Heart left ventricle (tissue), 16 donors: ENCODE data around the gene ANKRD44. TPM values are rescaled to one million over a fixed set of nuclear protein-coding genes. Genes with fewer than 3 reads are reported as not detected.

Experiments
- ATAC-seq, 4 donors: fragments of 200-7000 bp; cut with Tn5 transposase; one replicate each; pipeline ENCODE4 v1.9.1; 2020 to 2022; ENCODE audit warnings: moderate library complexity in 4 of 4, mild to moderate bottlenecking in 3 of 4, moderate number of reproducible peaks in 1 of 4
- DNase-seq, 5 donors: peaks; one replicate each; pipeline ENCODE4 v3.0.0-alpha.2; 2020
- H3K27ac ChIP-seq, 12 donors: fragments of 200-600 bp; sonication (generic) in 4 of 12; one replicate each; pipeline versions ENCODE4 v1.5.0 to v1.8.0; 2016 to 2022; ENCODE audit warnings: mild to moderate bottlenecking in 2 of 12
- H3K27me3 ChIP-seq, 9 donors: fragments of 200-600 bp; sonication (generic) in 2 of 9; one replicate each; pipeline versions ENCODE4 v1.5.1 to v1.8.0; 2016 to 2022; ENCODE audit warnings: mild to moderate bottlenecking in 3 of 9
- H3K36me3 ChIP-seq, 9 donors: fragments of 200-600 bp; sonication (generic) in 2 of 9; one replicate each; pipeline versions ENCODE4 v1.5.0 to v1.8.0; 2018 to 2022; ENCODE audit warnings: mild to moderate bottlenecking in 2 of 9
- H3K4me1 ChIP-seq, 12 donors: fragments of 200-600 bp; sonication (generic) in 4 of 12; one replicate each; pipeline versions ENCODE4 v1.5.0 to v1.8.0; 2016 to 2022; ENCODE audit warnings: mild to moderate bottlenecking in 3 of 12
- H3K4me3 ChIP-seq, 12 donors: fragments of 200-600 bp; sonication (generic) in 4 of 12; one replicate each; pipeline versions ENCODE4 v1.5.0 to v1.8.0; 2017 to 2022; ENCODE audit warnings: mild to moderate bottlenecking in 9 of 12, moderate library complexity in 4 of 12
- H3K9me3 ChIP-seq, 12 donors: fragments of 200-600 bp; sonication (generic) in 4 of 12; one replicate each; pipeline versions ENCODE4 v1.5.0 to v1.8.0; 2016 to 2022; ENCODE audit warnings: mild to moderate bottlenecking in 1 of 12
- POLR2A ChIP-seq, 2 donors: fragments of 450-650 bp; IDR thresholded peaks; one replicate each; pipeline ENCODE4 v1.6.1; 2017; ENCODE audit warnings: antibody characterized with exemption in 2 of 2, mild to moderate bottlenecking in 2 of 2, moderate library complexity in 2 of 2
- WGBS, 4 donors: extraction: QIAGEN DNeasy Blood & Tissue Kit in 2 of 4; methylation state at CpG; one replicate each; pipeline versions ENCODE4 v1.1.5 to v1.1.7; 2013 to 2018; 5-methylcytosine and 5-hydroxymethylcytosine counted together
- intact Hi-C, 10 donors: fragments of 100-400 bp; cut with DNase I; formaldehyde crosslinking; loops; one replicate each; pipeline versions ENCODE4 v1.11.1 to v1.14.2; 2022
- polyA plus RNA-seq, 2 donors: library from polyadenylated mRNA; stranded (reverse); fragments of 200-250 nt; gene quantifications; one replicate each; pipeline ENCODE4 v1.2.3, GENCODE V29; 2013
- total RNA-seq, 9 donors: library from RNA; depleted of rRNA in 2 of 9; stranded (reverse); fragments of >200 nt in 2 of 9; fragmentation: NEBNext Ultra II Directional in 3 of 9; extraction: Animal tissue kit (Norgen Biotek cat#: 25700) in 3 of 9; gene quantifications; one replicate each; pipeline versions ENCODE4 v1.1.0 to v1.2.4, GENCODE V29; 2016 to 2023
- TF ChIP-seq, protein P1 (sequence below), 12 donors: fragments of 200-600 bp; sonication (generic) in 4 of 12; IDR thresholded peaks; one replicate each; pipeline versions ENCODE4 v1.5.0 to v1.8.0; 2018 to 2022; ENCODE audit warnings: antibody characterized with exemption in 12 of 12, mild to moderate bottlenecking in 5 of 12
- donor health status: ischemic (EF 13 %, LVEDD 7.1; RV severe dilation, severe dysfunction).
- donor health status: healthy with polysubstance abuse.
- donor health status: DM: no; HTN: yes; CAD: no.
- donor health status: DM: no; HTN: no; CAD: no.
- donor health status: ischemic (EF 25% LVEDD 6.9; RV normal size, moderate dysfunction).
- donor health status: ischemic (EF 25% LVEDD 5.7; RV mildly dilated, moderate dysfunction).
- donor health status: healthy.
- donor health status: DM: yes; HTN: yes; CAD: no.
- donor health status: ischemic (EF 35%, LVEDD 5.7; RV mildly dilated, moderate dysfunction).
- donor health status: nonischemic (EF 11% LVEDD 7.7; RV severe dilation, severe dysfunction).
- donor health status: DM: yes; HTN: yes; CAD: no.
- donor health status: PGD.
- donor health status: ischemic (EF 29% LVEDD 5.4; RV normal size, mild dysfunction).
- donor health status: nonischemic (EF 23%, LVEDD 6.1; RV moderate dilation, normal function).

ANKRD44 gene
- total and polyA plus RNA-seq, 11 donors = 2.4 to 30.6 (median 8.4) TPM

- Histone ChIP-seq H3K27ac (no peak overlapping the region), H3K4me1 (peaks cover 0 to 19% (median 2%) of the 10 kb centered on the region in 12 donors), H3K9me3 (peaks cover 0 to 5% (median 0%) of the 10 kb centered on the region in 12 donors), H3K27me3 (no peaks in the 10 kb centered on the region), H3K4me3 (no peak overlapping the region), H3K36me3 (peaks cover 0 to 20% (median 7%) of the 10 kb centered on the region in 9 donors)
- intact Hi-C loops = no loop called here
- no peak for DNase-seq
- WGBS, 4 donors = 90 to 97% (median 90%) methylated on average over 1 of the region's 1 CpG
- ATAC-seq = no peak
- TF ChIP-seq POLR2A (IDR thresholded peaks at IDR 0.05) = no peak
- TF ChIP-seq, protein P1, sequence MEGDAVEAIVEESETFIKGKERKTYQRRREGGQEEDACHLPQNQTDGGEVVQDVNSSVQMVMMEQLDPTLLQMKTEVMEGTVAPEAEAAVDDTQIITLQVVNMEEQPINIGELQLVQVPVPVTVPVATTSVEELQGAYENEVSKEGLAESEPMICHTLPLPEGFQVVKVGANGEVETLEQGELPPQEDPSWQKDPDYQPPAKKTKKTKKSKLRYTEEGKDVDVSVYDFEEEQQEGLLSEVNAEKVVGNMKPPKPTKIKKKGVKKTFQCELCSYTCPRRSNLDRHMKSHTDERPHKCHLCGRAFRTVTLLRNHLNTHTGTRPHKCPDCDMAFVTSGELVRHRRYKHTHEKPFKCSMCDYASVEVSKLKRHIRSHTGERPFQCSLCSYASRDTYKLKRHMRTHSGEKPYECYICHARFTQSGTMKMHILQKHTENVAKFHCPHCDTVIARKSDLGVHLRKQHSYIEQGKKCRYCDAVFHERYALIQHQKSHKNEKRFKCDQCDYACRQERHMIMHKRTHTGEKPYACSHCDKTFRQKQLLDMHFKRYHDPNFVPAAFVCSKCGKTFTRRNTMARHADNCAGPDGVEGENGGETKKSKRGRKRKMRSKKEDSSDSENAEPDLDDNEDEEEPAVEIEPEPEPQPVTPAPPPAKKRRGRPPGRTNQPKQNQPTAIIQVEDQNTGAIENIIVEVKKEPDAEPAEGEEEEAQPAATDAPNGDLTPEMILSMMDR (IDR thresholded peaks at IDR 0.05) = no peak
Observed at GRCh38 chr2:197128126-197128525, 182.5 kb downstream of the ANKRD44 start.

DNA sequence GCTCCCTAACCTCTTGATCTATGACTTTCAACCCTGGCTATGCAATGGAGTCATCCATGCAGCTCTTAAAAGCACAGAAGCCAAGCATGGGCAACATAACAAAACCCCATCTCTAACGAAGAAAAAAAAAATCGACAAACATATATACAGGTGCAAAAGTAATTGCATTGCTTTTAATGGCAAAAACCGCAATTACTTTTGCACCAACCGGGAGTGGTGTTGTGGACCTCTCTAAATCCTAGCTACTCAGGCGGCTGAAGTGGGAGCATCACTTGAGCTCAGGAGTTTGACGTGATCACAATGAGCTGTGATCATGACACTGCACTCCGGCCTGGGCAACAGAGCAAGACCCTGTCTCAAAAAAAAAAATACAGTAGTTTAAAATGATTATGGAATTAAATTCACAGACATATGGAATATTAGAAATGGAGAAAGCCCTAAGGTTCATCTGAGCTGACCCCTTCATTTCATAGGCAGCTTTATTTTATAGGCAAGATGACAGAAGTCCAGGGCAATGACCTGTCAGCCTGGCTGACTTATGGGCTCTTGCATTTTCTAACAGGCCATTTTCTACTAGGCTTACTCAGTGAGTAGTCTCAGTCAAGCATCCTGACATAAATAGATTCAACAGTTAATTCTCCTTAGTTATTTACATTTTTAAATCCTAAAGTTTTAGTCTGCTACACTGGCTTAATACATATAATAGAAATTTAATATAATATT is 183.8 kb downstream of the ANKRD44 start:
- H3K9me3 ChIP-seq = peaks cover 0 to 5% (median 0%) of the 10 kb centered on the region in 12 donors
- peaks cover 0 to 27% (median 2%) of the 10 kb centered on the region in 12 donors for H3K4me1 ChIP-seq
- H3K27me3 ChIP-seq = no peaks in the 10 kb centered on the region
- ATAC-seq (no peak), DNase-seq (no peak)
- H3K4me3 ChIP-seq = no peak overlapping the region
- H3K27ac ChIP-seq = no peak overlapping the region
- H3K36me3 ChIP-seq = peaks cover 0 to 31% (median 8%) of the 10 kb centered on the region in 9 donors
- WGBS, 4 donors = 96 to 98% (median 96%) methylated on average over 7 of the region's 7 CpGs
- no peak for TF ChIP-seq POLR2A (IDR thresholded peaks at IDR 0.05)
- TF ChIP-seq, protein P1 (IDR thresholded peaks at IDR 0.05) = no peak
- intact Hi-C loops = no loop called here

- intact Hi-C loops = loop anchor here in 1 of 10 donors (5.0 kb wide), 1 partner anchor 62 kb away; no protein-coding TSS in a partner anchor
- 81 to 83% (median 81%) methylated on average over 7 of the region's 7 CpGs for WGBS, 4 donors
- Histone ChIP-seq H3K4me3 (no peak overlapping the region), H3K27me3 (no peaks in the 10 kb centered on the region), H3K4me1 (peaks cover 0 to 16% (median 0%) of the 10 kb centered on the region in 12 donors), H3K9me3 (peaks cover 0 to 5% (median 0%) of the 10 kb centered on the region in 12 donors), H3K27ac (peak overlapping the region in 1 of 12 donors; percentile 36), H3K36me3 (peaks cover 0 to 51% (median 8%) of the 10 kb centered on the region in 9 donors)
- TF ChIP-seq POLR2A (IDR thresholded peaks at IDR 0.05) = no peak
- TF ChIP-seq, protein P1 (IDR thresholded peaks at IDR 0.05) = no peak
- ATAC-seq (no peak), DNase-seq (no peak)
Observed at GRCh38 chr2:197124639-197125390, 185.8 kb downstream of the ANKRD44 start.

DNA sequence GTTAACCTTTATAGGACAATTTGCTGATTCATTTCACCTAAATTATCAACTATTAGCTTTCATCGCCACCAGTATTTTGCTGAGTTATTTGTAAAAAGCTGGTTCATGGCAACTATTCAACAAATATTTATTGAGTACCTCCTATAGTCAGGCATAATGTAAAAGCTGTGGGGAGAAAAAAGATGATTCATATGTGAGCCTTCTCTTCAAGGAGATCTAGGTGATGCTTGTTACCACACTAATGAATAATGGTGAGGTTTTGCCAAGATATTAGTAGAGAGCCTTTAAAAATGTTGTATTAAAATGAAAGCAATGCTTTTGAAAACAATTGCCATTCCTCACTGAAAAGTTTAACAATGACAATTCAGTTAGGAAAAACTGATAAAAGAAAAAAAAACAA is 187.8 kb downstream of the ANKRD44 start:
- H3K27ac ChIP-seq = no peak overlapping the region
- H3K4me1 ChIP-seq = peaks cover 0 to 8% (median 0%) of the 10 kb centered on the region in 12 donors
- intact Hi-C loops = loop anchor here in 1 of 10 donors (5.0 kb wide), 1 partner anchor 64 kb away; no protein-coding TSS in a partner anchor
- H3K36me3 ChIP-seq = peaks cover 0 to 60% (median 8%) of the 10 kb centered on the region in 9 donors
- H3K4me3 ChIP-seq = no peak overlapping the region
- no peaks in the 10 kb centered on the region for H3K27me3 ChIP-seq
- ATAC-seq (no peak), DNase-seq (no peak)
- 93 to 99% (median 96%) methylated on average over 1 of the region's 1 CpG for WGBS, 4 donors
- TF ChIP-seq, protein P1 (IDR thresholded peaks at IDR 0.05) = no peak
- no peak for TF ChIP-seq POLR2A (IDR thresholded peaks at IDR 0.05)
- H3K9me3 ChIP-seq = peaks cover 0 to 2% (median 0%) of the 10 kb centered on the region in 12 donors
